ENCODE results near the gene AKNAD1. TPM values are rescaled to one million over a fixed set of nuclear protein-coding genes. Genes with fewer than 3 reads are reported as not detected.
A peak's percentile ranks its signal among the peaks of the same experiment; 100 is the strongest.
"Not testable (repeated sequence)": the region's sequence is repeated elsewhere in the genome, so short reads cannot be mapped to it uniquely, and the experiment has no call there.

AKNAD1 gene, protein sequence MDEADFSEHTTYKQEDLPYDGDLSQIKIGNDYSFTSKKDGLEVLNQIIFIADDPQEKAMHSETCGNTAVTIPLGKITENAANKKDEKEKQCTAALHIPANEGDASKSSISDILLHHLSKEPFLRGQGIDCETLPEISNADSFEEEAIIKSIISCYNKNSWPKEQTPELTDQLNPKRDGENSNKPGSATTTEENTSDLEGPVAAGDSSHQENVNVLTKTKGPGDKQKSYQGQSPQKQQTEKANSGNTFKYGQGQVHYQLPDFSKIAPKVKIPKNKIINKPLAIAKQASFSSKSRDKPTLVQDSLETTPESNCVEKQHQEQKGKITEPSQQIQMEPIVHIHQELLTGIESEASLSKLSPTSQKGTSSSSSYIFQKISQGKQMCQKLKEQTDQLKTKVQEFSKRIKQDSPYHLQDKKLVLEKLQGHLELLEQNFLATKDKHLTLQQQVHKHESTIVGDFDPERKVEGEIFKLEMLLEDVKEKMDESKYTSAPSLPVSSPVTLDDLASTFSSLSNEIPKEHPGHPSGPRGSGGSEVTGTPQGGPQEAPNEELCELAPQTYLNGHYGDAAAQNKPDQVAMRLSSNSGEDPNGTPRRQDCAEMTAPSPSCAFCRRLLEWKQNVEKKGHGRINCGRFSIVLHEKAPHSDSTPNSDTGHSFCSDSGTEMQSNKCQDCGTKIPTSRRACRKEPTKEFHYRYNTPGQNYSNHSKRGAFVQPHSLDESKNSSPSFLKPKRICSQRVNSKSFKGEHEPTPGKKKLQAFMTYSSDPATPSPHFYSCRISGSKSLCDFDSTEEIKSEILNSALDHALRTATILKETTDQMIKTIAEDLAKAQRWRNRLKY
- polyA plus RNA-seq (2013, experiment 1 of 2; ENCODE audit: insufficient read length): 0.38 TPM
- polyA plus RNA-seq (2013, experiment 2 of 2; ENCODE audit: insufficient read length): not detected

DNA sequence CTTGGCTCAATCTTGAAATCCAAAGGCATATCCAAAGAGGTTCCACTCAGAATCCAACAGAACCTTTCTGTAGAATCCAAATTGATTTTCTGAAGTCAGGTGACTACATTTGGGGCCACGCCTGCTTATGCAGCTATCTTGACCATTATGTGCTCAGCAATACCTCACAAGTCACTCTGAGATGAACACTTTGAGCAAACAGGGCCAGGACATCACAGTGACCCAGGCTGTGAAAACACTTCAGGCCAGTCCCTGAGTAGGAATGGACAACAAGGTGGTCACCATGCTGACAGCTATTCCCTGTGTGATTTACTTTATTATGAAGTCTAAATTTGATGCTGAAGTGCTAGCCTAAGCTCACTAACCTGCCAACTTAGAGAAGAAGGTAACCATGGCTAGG, at the start of gene AKNAD1:
Gene AKNAD1 (minus strand): TSS at position 101 of the 400 bp plus-strand sequence. CDS start 4,430 bp downstream, outside the sequence.
- no peak for DNase-seq

DNA sequence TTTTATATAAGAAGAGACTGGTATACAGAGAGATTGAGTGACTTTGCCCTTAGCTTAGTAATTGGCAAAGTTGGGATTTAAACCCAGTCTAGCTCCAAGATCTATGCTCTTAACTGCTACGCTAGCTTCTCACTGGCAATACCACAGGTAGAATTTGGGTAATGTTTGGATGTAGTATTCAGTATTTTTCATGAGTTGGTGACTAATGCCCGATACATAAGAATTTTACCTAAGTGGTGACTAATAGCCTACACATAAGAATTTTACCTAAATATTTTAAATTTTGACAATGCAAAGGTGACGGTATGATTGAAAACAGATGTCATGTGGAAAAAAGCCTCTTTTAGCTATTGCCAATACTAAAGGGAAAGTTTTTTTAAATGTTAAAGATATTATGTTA, 44.2 kb upstream of the AKNAD1 start:
- no peak for DNase-seq

GRCh38 chr1:108897865-108898720, 41.2 kb upstream of the AKNAD1 start:
- DNase-seq: peak; percentile 71

DNA sequence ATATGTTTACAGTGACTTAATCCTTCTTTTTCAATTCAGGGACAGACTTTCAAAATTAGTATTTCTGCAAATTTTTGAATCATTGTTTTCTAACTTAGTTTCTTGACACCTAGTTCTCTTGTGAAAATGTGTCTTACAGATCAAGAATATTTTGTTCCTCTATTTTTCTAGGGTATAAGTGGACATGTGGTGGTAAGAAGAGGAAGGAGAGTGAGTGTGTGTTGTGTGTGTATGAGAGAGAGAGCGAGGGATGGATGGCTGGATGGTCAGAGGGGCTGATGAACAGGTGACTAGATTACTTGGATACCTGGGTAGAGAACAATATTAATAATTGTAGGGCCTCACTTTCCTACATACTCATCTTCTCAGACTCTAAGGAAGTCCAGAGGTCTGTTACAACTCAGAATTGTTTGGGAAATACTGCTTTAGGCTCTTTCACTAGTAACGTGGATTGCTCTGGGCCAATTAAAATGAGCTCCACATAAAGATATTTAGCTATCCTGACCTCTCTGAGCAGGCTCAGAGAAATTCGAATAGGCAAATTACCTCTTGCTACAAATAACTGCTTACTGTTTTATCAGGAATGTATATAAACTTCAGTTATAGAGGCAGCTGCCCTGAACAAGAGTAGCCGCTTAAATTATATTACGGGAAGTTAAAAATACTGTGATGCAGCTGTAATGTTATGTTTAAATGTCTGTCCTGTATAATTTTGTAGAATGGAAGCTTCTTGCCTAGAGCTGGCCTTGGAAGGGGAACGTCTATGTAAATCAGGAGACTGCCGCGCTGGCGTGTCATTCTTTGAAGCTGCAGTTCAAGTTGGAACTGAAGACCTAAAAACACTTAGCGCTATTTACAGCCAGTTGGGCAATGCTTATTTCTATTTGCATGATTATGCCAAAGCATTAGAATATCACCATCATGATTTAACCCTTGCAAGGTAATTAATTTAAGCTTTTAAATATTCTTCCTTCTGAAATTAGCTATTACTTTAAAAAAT, 39.6 kb upstream of the AKNAD1 start:
- DNase-seq: no peak

- peak; percentile 7 for DNase-seq
These were observed 36.2 kb upstream of the AKNAD1 start for GRCh38 chr1:108893141-108893530.

DNA sequence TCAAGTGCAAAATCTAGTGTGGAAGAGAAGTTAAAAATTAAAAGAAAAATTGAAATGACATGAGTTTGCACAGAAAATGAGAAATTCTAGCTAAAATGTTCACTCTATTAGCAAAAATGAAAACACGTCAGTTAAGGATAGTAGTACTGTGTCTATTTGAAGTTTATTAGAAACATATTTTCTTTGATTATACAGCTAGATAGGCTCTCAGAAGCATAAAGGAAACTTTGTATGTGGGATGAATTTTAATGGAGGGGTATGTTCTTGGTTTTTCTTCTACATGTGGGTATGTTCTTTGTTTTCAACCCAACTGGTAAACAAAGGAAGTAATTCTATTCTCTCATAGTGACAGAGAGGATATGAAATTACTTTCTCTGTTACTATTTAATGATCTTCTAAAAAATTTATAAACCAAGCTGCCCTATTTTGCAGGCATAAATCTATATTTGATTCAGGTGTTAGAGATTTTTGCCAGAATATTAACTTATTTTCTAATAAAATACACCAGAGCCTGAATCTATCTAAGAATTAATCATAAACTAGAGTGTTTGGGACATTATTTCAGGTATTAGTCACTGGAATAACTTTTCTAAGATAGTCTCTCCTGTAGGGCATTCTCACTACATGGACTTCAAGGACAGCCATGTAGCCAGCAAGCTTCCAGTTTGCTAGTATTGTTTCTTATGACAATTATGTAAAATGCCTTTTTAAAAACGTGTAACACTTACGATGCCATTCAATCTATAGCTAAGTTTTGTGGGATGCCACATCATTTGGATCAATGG, 35.7 kb upstream of the AKNAD1 start:
- DNase-seq: peak; percentile 41

DNA sequence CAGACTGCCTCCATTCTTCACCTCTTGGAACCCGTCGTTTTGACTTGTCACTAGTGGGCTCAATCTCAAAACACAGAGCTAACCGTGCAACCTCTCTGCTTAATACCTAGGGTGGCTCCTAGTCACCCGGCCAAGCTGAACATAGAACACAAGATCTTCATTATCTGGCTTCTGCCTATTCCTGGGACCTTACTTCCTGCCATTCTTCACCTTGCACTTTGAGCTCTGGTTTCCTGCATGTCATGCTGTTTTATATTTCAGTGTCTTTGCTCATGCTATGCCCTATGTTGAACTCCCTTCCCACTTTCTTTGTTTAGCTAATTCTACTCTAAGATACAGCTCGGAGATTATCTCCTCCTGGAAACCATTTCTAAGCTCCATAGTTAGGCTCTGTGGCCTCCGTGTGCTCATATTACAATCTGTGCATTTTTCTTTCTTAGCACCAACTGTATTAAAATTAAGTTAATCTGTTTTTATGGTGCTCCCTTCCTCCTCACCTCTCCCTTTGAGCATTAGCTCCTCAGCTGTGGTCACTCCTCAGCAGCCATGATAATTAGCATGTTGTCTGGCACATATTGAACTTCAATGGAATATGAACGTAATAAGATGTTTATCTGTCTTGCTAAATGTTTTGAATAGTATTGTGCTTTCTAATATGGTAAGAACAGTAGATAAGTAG, 33.0 kb upstream of the AKNAD1 start:
- no peak for DNase-seq

DNA sequence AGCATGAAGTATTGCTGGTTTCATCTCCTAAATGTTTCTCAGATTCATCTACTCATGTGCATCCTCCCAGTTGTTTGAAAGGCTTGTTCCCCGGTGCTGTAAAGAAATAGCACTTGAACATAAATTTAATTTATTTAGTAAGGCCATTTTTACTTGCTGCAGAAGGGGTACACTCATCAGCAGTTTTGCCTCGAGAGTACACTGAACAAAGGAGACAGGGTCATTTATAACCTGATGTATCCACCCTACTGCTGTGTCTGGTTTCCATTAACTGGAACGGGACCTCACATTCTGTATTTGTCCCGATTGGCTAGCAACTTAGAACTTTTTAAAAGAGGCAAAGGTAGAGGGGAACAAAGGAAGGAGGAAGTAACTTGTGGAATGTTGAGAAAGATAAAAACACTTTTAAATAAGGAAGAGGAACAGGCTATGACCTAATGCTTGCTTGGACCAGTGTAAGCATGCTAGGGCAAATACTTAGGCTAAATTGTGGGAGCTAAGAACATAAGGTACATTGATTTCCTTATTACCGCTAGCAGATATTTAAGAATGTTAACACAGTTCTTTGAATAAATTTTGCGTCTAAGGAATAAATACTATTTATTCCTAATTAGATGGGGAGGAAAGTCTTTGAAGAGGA, 32.2 kb upstream of the AKNAD1 start:
- not testable (repeated sequence) for DNase-seq

DNA sequence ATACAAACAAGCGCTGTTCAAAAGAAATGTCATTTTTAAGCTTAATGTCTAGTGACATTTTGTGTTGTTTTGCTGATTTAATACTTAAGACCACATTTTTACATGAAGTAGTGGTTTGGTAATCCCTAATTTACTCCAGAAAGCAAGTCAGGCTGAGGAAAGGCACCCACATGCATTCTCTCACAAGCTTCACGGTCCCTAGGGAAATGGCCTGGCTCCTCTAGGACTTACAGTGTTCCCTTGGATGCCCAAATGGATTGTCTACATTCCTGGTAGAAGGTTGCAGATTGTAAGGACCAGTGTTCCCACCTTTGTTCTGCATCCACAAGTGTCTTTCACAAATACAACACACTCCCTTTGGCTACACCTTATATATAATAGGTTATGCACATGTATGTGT, 29.4 kb upstream of the AKNAD1 start:
- DNase-seq: no peak

DNA sequence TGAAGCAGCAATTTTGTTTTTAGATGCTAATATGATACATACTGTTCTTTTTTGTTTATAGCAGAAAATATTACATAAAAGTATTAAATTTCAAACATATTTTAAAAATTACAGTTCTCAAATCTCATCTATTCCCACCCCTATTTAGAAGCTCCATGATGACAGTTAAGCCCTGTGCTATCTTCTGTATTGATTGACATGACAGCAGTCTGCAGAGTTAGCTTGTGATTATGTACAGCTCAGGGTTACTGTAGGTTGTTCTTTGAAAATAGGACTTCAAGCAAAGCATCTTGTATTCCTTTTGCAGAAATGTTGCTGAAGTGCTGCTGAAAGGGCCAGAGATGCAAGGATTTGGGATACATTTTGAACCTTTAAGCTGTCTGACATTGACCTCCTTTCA, 28.1 kb upstream of the AKNAD1 start:
- DNase-seq: no peak

GRCh38 chr1:108882837-108883236, 25.9 kb upstream of the AKNAD1 start:
- DNase-seq: no peak

DNA sequence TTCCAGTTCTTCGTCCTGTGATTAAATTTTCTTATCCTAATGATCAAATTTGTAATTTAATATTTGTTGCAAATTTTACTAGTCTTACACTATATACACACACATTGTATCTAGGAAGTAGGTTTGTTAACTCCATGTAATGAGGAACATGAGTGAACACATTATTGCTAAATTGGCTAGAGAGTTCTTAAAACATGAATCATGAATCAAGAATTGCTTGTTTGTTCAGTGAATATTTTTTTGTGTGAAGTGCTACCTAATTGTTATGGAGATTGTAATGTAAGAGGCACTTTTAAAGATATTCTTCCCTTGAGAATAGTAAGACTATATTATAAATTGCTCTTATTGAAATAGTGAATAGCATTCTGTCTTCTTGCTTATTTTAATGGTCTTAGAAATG, 24.5 kb upstream of the AKNAD1 start:
- DNase-seq: peak; percentile 48

- peak; percentile 11 for DNase-seq
These were observed 24.0 kb upstream of the AKNAD1 start for GRCh38 chr1:108880850-108881249.

- DNase-seq: no peak
These were observed 21.8 kb upstream of the AKNAD1 start for GRCh38 chr1:108878678-108879077.

DNA sequence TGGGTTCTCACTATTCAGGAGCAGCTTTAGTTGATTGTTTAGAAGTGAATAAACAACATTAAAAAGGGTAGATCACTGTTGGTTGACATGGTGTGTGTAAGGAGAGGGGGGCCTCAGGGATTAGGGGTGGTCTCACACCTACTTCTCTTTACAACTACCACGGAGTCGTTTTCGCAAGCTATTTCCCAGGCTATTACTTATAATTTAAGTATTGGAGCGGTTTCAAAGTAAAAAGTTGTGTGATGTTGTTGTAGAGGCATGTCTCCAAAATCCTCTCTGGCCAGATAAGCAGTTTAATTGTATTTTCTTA, 21.2 kb upstream of the AKNAD1 start:
- DNase-seq: no peak

GRCh38 chr1:108877348-108878159, 20.7 kb upstream of the AKNAD1 start:
- DNase-seq: peak; percentile 48

DNA sequence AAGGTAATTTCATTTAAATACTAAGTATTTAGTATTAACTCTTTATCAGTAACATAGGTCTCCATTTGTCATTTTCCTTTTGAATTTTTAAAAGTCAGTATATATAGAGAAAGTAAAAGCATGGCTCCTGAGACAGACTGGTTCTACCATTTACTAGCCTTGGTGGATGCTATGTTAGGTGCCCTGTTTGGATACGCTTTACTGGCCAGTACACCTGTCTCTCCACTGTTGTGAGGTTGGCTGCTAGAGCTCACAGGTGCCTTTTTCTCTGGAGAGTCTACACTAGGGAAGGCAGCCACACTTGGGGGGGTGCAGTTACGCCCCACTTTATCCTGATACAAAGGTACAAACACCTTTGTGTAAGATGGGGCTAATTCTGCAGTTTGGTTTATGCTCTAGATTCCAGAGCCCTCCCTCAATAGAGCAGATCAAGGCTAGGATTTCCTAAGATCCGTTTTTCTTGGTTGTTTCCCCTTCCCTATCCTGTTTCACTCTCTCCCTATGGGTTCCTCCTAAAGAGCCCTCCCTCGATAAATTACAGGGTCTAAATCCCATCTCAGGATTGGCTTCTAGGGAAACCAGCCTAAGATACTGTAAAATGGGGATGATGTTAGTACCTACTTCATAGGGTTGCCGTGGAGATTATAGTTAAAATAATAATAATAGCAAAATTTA, 14.3 kb upstream of the AKNAD1 start:
- no peak for DNase-seq

- DNase-seq: no peak
These were observed 8.5 kb upstream of the AKNAD1 start for GRCh38 chr1:108865316-108865910.
